SK-MEL-5 (cell line): Measurements from ENCODE around the gene STXBP2. TPM values are rescaled to one million over a fixed set of nuclear protein-coding genes. Genes with fewer than 3 reads are reported as not detected.
"Not testable (repeated sequence)": the region's sequence is repeated elsewhere in the genome, so short reads cannot be mapped to it uniquely, and the experiment has no call there.

Experiments used
- DNase-seq: peaks from one replicate; pipeline ENCODE4 v3.0.0-alpha.2; 2016; ENCODE audit warnings: low read depth, low spot score
- in situ Hi-C: cut with HindIII; loops from 2 replicates; pipeline ENCODE4 v1.10.0; 2016; ENCODE audit warnings: low sequenced_read_pairs, high pct_unique_total_duplicates, low pct_unique_long_range_greater_than_20kb
- total RNA-seq: library from RNA; depleted of rRNA; stranded (reverse); fragments of >200 nt; shearing (Covaris generic); gene quantifications from 2 replicates; pipeline ENCODE4 v1.2.3, GENCODE V29; 2014

The STXBP2 gene
- total RNA-seq, 1 experiment from 2014 or later: 1.3 TPM

DNA sequence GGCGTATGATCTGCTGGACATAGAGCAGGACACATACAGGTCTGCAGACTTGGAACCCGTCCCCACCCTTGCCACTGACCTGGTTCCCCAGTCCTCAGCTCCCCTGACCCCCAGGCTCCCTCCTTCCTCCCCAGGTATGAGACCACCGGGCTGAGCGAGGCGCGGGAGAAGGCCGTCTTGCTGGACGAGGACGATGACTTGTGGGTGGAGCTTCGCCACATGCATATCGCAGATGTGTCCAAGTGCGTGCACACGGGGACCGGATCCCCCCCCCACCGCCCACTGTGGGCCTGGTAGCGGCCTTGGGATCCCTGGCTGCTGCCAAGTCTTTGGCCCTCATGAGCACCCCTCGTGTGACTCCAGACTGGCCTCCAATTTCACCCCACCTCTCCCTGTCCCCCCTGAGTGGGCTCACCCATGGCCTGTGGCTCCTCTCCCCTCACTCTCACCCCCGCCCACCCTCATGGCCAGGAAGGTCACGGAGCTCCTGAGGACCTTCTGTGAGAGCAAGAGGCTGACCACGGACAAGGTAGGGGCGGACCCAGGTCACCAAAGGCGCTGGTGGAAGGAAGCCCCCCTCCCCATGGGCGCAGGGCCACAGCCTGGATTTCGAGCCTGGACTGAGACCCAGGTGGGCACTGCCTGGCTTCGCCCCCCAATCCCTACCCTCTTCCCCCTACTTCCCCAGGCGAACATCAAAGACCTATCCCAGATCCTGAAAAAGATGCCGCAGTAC is 5.6 kb downstream of the STXBP2 start:
- in situ Hi-C loops: no loop called here
- DNase-seq: no peak

GRCh38 chr19:7643031-7643415 is 6.1 kb downstream of the STXBP2 start:
- no peak for DNase-seq
- in situ Hi-C loops: no loop called here

DNA sequence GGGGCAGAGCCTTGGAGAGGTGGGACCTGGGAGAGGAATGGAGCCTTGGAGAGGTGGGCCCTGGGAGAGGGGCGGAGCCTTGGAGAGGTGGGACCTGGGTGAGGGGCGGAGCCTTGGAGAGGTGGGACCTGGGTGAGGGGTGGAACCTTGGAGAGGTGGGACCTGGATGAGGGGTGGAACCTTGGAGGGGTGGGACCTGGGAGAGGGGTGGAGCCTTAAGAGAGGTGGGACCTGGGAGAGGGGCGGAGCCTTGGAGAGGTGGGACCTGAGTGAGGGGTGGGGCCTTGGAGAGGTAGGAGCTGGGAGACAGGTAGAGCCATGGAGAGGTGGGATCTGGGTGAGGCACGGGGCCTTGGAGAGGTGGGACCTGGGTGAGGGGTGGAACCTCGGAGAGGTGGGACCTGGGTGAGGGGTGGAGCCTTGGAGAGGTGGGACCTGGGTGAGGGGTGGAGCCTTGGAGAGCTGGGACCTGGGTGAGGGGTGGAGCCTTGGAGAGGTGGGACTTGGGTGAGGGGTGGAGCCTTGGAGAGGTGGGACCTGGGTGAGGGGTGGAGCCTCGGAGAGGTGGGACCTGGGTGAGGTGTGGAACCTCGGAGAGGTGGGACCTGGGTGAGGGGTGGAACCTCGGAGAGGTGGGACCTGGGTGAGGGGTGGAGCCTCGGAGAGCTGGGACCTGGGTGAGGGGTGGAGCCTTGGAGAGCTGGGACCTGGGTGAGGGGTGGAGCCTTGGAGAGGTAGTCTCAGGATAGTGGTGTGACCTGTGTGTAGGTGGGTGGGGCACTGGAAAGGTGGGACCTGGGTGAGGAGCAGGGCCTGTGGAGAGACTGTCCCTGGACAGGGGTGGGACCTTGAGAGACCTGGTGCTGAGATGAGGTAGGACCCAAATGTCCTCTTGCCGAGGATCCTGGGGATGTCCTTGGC is 7.0 kb downstream of the STXBP2 start:
- peak; percentile 42 for DNase-seq
- in situ Hi-C loops: not testable (repeated sequence)

GRCh38 chr19:7644550-7644877 is 7.6 kb downstream of the STXBP2 start:
- in situ Hi-C loops: no loop called here
- no peak for DNase-seq

GRCh38 chr19:7645163-7645562 is 8.3 kb downstream of the STXBP2 start:
- in situ Hi-C loops: no loop called here
- DNase-seq: no peak

- in situ Hi-C loops: no loop called here
- no peak for DNase-seq
Observed at GRCh38 chr19:7645656-7646425, 8.9 kb downstream of the STXBP2 start.

GRCh38 chr19:7646426-7646700 is 9.5 kb downstream of the STXBP2 start:
- in situ Hi-C loops: no loop called here
- DNase-seq: no peak

- in situ Hi-C loops: no loop called here
- no peak for DNase-seq
Observed at GRCh38 chr19:7647156-7647555, 10.2 kb downstream of the STXBP2 start.

- in situ Hi-C loops: no loop called here
- no peak for DNase-seq
Observed at GRCh38 chr19:7648265-7649014, 11.5 kb downstream of the STXBP2 start.

DNA sequence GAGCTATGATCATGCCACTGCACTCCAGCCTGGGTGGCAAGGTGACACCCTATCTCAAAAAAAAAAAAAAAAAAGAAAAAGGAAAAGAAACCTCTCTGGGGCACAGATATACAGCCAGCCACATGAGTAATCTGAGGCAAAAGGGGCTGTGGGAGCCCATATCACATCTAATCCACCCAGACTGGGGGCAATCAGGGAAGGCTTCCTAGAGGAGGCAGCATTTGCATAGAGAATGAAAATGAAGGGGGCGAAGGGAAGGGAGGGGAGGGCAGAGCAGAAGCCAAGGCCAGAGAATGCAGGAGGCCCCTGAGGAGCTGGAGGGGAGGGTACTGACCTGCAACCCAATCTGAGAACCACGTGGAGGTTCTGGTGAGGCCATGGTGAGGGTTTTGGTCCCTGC is 13.2 kb downstream of the STXBP2 start:
- DNase-seq: no peak
- in situ Hi-C loops: no loop called here

DNA sequence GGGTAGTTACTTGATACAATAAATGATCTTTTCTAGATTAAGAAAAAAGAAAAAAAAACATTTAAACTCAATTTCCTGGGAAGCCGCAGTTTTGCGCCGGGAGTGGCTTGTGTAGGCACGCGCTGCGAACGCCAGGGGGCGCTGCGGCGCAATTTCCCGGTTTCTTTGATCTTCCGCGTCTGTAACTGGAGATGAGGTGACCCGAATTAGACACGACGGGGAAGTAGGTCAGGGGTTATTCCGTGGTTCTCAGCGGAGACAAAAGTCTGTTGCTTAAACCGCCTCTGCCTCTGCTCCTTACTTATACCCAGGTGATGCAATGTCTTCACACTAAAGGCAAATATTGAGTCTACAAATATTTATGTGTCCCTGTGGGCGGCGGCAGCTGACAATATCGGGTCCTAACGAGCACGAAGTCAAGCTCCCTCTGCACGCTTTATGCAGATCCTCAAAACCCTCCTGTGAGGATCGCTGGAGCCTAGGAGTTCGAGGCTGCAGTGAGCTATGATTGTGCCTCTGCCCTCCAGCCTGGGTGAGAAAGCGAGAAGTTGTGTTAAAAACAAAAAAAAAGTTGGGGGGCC is 15.2 kb downstream of the STXBP2 start:
- peak; percentile 59 for DNase-seq
- in situ Hi-C loops: no loop called here

- DNase-seq: peak; percentile 75
- in situ Hi-C loops: no loop called here
Observed at GRCh38 chr19:7654401-7654800, 17.5 kb downstream of the STXBP2 start.

GRCh38 chr19:7655581-7655980 is 18.7 kb downstream of the STXBP2 start:
- in situ Hi-C loops: no loop called here

GRCh38 chr19:7657131-7657751 is 20.3 kb downstream of the STXBP2 start:
- in situ Hi-C loops: no loop called here
- no peak for DNase-seq

More at GRCh38 chr19:7655581-7655980, 18.7 kb downstream of the STXBP2 start:
- DNase-seq: no peak

- in situ Hi-C loops: no loop called here
Observed at GRCh38 chr19:7658219-7658686, 21.3 kb downstream of the STXBP2 start.

DNA sequence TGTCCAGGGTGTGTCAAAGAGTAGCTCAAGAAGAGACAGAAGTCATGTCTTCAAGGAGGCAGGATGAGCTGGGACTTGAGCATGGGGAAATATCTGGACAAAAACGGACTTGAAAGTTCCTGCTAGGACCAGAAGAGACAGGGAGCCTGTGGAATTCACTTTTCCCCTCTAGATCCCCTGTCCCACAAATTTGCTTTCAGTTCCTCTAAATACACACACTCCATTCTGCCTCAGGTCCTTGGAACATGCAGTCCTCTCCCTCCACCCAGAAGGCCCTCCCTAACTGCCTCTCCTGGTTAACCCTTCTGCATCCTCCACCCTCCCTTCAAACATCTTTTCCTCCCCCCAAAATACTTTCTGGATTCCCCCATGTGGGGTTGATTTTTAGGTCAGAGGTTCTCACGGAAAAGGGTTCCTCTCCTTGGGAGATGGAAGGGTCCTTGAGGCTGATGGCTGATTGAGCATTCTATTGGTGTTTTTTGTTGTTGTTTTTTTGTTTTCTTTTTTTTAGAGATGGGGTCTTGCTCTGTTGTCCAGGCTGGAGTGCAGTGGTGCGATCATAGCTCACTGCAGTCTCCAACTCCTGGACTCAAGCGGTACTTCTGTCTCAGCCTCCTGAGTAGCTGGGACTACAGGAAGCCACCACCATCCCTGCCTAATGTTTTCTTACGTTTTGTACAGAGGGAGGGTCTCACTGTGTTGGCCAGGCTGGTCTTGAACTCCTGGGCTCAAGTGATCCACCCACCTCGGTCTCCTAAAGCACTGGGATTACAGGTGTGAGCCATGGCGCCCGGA is 25.0 kb downstream of the STXBP2 start:
- DNase-seq: no peak
- in situ Hi-C loops: no loop called here

More at GRCh38 chr19:7658219-7658686, 21.3 kb downstream of the STXBP2 start:
- DNase-seq: no peak
